ENCODE measurements around the gene KCNA3. TPM values are rescaled to one million over a fixed set of nuclear protein-coding genes. Genes with fewer than 3 reads are reported as not detected.

Gene KCNA3
- total RNA-seq, 1 donor from 2014 or later: 8.9 TPM

DNA sequence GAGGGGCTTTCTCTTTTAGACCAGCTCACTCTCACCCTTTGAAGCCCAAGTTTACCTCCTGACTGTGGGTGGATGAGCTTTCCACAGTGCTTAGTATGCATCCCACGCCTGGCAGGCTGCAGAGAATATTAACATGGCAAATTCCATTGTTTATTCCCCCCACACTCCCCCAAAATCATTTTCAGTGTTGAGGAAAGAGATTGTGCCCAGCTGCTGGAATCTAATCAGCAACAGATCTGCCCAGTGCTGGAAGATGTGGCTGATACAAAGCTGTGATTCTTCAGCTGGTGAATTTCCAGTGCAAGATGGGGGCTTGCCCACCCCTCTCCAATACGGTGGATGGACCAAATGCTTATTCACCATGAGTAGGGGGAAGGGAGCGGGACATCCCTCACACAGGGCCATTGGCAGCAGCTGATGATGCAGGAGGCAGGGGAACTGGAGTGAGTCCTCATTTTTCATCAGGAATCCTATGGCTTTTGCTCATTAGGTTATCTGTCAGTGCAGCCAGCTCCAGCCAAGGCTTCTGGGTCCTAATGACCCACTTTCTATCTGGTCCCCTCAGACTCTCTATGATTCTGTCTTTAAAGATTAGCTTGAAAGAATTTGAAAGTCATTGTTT, 39.7 kb upstream of the KCNA3 start:
- H3K27ac ChIP-seq: no peak overlapping the region
- H3K36me3 ChIP-seq: no peaks in the 10 kb centered on the region
- no peak for DNase-seq
- no peak overlapping the region for H3K4me3 ChIP-seq
- intact Hi-C loops (cut with DNase I): no loop called here
- TF ChIP-seq CTCF (IDR thresholded peaks at IDR 0.05): no peak
- no peaks in the 10 kb centered on the region for H3K27me3 ChIP-seq
- H3K9me3 ChIP-seq: no peaks in the 10 kb centered on the region
- ATAC-seq: peak; percentile 15
- no peaks in the 10 kb centered on the region for H3K4me1 ChIP-seq

GRCh38 chr1:110713221-110713620, 38.5 kb upstream of the KCNA3 start:
- no peak for TF ChIP-seq CTCF (IDR thresholded peaks at IDR 0.05)
- H3K27me3 ChIP-seq: no peaks in the 10 kb centered on the region
- no peaks in the 10 kb centered on the region for H3K9me3 ChIP-seq
- ATAC-seq (no peak), DNase-seq (no peak)
- no peak overlapping the region for H3K4me3 ChIP-seq
- H3K27ac ChIP-seq: no peak overlapping the region
- intact Hi-C loops (cut with DNase I): no loop called here
- no peaks in the 10 kb centered on the region for H3K36me3 ChIP-seq
- no peaks in the 10 kb centered on the region for H3K4me1 ChIP-seq

DNA sequence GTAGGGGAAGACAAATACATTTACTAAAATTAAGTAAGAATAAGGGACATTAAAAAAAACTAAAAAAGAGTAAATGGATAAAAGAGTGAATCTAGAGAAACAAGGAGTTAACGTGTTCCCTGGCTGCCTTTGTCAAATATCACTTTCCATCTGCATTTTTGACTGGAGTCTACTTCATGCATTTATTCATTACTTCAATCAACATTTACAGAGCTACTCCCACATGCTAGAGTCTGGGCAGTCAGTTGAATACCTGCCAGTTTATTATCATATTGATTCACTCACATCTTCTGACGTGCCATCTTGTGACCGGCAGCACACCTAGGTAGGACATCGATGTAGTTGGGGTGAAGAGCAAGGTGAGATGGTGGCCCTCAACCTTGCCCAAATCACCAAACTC, 35.6 kb upstream of the KCNA3 start:
- intact Hi-C loops (cut with DNase I): no loop called here
- H3K9me3 ChIP-seq: no peaks in the 10 kb centered on the region
- DNase-seq (no peak), ATAC-seq (no peak)
- no peaks in the 10 kb centered on the region for H3K36me3 ChIP-seq
- no peaks in the 10 kb centered on the region for H3K27me3 ChIP-seq
- no peak overlapping the region for H3K27ac ChIP-seq
- no peaks in the 10 kb centered on the region for H3K4me1 ChIP-seq
- TF ChIP-seq CTCF (IDR thresholded peaks at IDR 0.05): no peak
- no peak overlapping the region for H3K4me3 ChIP-seq

DNA sequence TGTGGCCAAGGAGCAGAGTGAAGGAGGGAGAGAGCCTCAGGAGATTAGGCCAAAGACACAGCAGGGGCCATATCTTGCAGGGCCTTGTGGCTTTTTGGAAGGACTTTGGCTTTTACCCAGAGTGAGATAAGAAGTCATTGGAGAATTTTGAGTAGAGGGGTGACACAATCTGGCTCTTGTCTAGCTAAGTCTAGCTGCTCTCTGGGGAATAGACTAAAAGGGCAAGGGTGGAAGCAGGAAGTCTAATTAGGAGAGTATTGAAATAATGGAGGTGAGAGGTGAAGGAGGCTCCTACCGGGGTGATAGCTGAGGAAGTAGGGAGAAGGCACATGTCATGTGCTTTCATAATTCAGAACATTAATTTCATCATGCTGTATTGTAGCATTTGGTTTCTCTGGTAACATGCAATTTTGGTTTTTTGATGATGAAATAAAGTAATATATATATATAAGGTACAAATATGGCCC, 34.3 kb upstream of the KCNA3 start:
- Histone ChIP-seq H3K4me1 (no peaks in the 10 kb centered on the region), H3K27me3 (no peaks in the 10 kb centered on the region), H3K4me3 (no peak overlapping the region), H3K27ac (no peak overlapping the region), H3K36me3 (no peaks in the 10 kb centered on the region), H3K9me3 (no peaks in the 10 kb centered on the region)
- DNase-seq (no peak), ATAC-seq (peak; percentile 93)
- intact Hi-C loops (cut with DNase I): no loop called here
- no peak for TF ChIP-seq CTCF (IDR thresholded peaks at IDR 0.05)

- H3K27ac ChIP-seq: no peak overlapping the region
- H3K4me3 ChIP-seq: no peak overlapping the region
- H3K9me3 ChIP-seq: no peaks in the 10 kb centered on the region
- ATAC-seq (peak; percentile 82), DNase-seq (no peak)
- no peak for TF ChIP-seq CTCF (IDR thresholded peaks at IDR 0.05)
- H3K4me1 ChIP-seq: no peaks in the 10 kb centered on the region
- H3K36me3 ChIP-seq: no peaks in the 10 kb centered on the region
- intact Hi-C loops (cut with DNase I): no loop called here
- no peaks in the 10 kb centered on the region for H3K27me3 ChIP-seq
Observed at GRCh38 chr1:110707232-110707631, 32.5 kb upstream of the KCNA3 start.

DNA sequence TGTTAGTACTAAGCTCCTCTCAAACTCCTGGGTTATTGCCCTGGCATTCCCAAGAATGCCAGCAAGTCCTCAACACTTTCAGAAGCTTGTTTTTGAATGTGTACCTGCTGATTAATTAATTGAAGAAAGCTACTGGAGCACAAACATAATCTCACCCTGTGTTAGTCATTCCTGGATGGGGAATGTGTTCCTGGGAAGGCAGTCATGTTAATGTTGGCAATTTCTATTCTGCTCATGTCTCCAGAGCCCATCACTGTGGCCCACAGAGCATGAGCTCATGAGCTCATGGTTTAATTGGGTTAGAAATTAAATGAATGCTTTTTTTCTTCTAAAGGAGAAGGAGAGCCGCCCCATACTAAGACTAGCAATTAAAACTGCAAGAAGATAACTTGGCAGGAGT, 31.9 kb upstream of the KCNA3 start:
- DNase-seq (no peak), ATAC-seq (no peak)
- Histone ChIP-seq H3K9me3 (no peaks in the 10 kb centered on the region), H3K27me3 (no peaks in the 10 kb centered on the region), H3K4me3 (no peak overlapping the region), H3K36me3 (no peaks in the 10 kb centered on the region), H3K27ac (no peak overlapping the region), H3K4me1 (no peaks in the 10 kb centered on the region)
- intact Hi-C loops (cut with DNase I): no loop called here
- TF ChIP-seq CTCF (IDR thresholded peaks at IDR 0.05): no peak

All from upper lobe of right lung (tissue), 1 donor.